SU-DHL-6 (cell line): ENCODE measurements around the gene PPARG.

Source experiments
- CTCF ChIP-seq: fragments of 200-600 bp; sonication (generic); IDR thresholded peaks from one replicate; pipeline ENCODE4 v1.5.1; 2017; ENCODE audit warnings: antibody characterized with exemption, mild to moderate bottlenecking, low read length, moderate library complexity; ENCODE audit not compliant: insufficient read depth, poor library complexity, severe bottlenecking
- EZH2phosphoT487 ChIP-seq: fragments of 200-600 bp; sonication (generic), shearing (Covaris generic); conservative IDR thresholded peaks from 2 replicates; pipeline ENCODE4 v1.6.1; 2018; ENCODE audit warnings: mild to moderate bottlenecking, antibody characterized with exemption, low read length, moderate library complexity, mixed read lengths

- no peak for TF ChIP-seq CTCF
- no peak for TF ChIP-seq EZH2phosphoT487
These were observed 39.4 kb downstream of the PPARG start for GRCh38 chr3:12328132-12328836.
